GM12865 (cell line): Measurements from ENCODE around the gene VGLL4.

Experiments
- DNase-seq: peaks from one replicate; pipeline ENCODE4 v3.0.0; 2010; ENCODE audit warnings: low read depth
- H3K4me3 ChIP-seq: 2 replicates; pipeline ENCODE4 v1.5.1; 2011; ENCODE audit warnings: mild to moderate bottlenecking, low read depth, low read length, control low read depth
- CTCF ChIP-seq: IDR thresholded peaks from 2 replicates; pipeline ENCODE4 v1.5.1; 2011; ENCODE audit warnings: low read length, control low read depth, low read depth, inconsistent platforms; ENCODE audit not compliant: insufficient read depth; ENCODE audit errors: missing control alignments

The VGLL4 gene

DNA sequence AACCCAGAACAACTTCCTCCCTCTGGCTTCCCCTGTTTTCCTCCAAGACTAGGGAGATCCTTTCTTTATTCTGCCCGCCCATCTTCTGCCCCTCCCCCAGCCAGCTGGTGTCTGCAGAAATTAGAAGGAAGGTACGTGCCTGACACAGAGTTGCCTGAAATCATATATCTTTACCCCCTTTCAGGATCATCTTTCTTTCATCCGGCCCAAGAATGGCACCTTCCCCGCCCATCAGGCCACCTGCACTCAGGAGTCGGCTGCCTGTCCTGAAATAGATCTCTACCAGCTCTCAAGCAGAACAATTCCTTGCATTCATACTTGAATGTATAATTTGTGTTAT lies 133.7 kb downstream of the VGLL4 start:
- no peak for DNase-seq
- no peak overlapping the region for H3K4me3 ChIP-seq
- TF ChIP-seq CTCF, result no peak

GRCh38 chr3:11509173-11510000 lies 134.3 kb downstream of the VGLL4 start:
- DNase-seq, result no peak
- TF ChIP-seq CTCF, result no peak
- no peak overlapping the region for H3K4me3 ChIP-seq

DNA sequence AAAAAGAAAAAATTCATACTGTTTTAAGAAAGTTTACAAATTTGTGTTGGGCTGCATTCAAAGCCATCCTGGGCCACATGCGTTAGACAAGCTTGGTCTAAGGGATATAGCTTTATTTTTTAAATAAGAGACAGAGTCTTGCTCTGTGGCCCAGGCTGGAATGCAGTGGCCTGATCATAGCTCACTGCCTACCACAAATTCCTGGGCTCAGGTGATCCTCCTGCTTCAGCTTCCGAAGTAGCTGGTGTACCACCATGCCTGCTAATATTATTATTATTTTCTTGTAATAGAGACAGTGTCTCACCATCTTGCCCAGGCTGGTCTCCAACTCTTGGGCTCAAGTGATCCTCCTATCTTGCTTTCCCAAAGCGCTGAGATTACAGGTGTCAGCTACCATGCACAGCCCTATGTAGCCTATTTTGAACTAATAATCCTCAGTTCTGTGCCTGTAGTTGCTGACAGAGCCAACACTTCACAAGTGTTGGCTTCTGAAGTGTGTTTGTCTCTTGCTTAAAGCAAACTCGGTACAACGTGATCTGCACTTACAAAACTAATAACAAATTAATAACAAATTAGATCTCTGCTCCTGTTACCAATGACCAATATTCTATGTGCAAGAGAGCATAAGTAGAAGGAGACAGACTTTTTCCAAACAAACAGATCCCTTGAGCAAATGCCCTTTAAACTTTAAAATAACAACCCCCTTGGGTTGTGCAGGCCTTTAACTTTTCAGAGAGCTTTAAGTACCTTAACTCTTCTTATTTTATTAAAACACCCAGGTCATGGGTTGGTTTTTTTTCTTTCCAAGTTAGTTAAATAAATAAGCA lies 135.2 kb downstream of the VGLL4 start:
- no peak overlapping the region for H3K4me3 ChIP-seq
- no peak for DNase-seq
- TF ChIP-seq CTCF, result no peak

GRCh38 chr3:11507719-11508118 lies 136.0 kb downstream of the VGLL4 start:
- no peak for DNase-seq
- H3K4me3 ChIP-seq, result no peak overlapping the region
- TF ChIP-seq CTCF, result no peak
